K562 (cell line): ENCODE data around the gene ABCC9. TPM values are rescaled to one million over a fixed set of nuclear protein-coding genes. Genes with fewer than 3 reads are reported as not detected.

Experiments
- ATAC-seq: fragments of 200-7000 bp; cut with Tn5 transposase; 3 replicates; pipeline ENCODE4 v1.9.1; 2020; ENCODE audit warnings: moderate library complexity
- BruUV-seq: library from RNA; stranded (reverse); fragments of 400-500 nt; replicated peaks from 2 replicates; lab custom pipeline; 2021; lab: Mats Ljungman, UMichigan
- CTCF ChIA-PET: fragments of 300-600 bp; formaldehyde crosslinking; extraction: SDS; loops from one replicate; lab custom pipeline; 2021; ENCODE audit warnings: low intra/inter-chr PET ratio; lab: Yijun Ruan, JAX
- POLR2A ChIA-PET: fragments of 300-600, 350-650 bp; sonication (Branson Sonifier 250); formaldehyde crosslinking; extraction: SDS; loops from one replicate; lab custom pipeline; 2021; ENCODE audit warnings: antibody characterized with exemption, inconsistent platforms; lab: Yijun Ruan, JAX
- DNase-seq, 4 experiments: peaks; one replicate each; pipeline versions ENCODE4 v3.0.0 to v3.0.0-alpha.2; 2011 to 2018; ENCODE audit warnings: low spot score in 3 of 4, mixed read lengths in 3 of 4; ENCODE audit errors: extremely low read depth in 1 of 4
- FAIRE-seq: peaks from 2 replicates; lab custom pipeline; 2011; peaks lifted over from hg19 to GRCh38; lab: Jason Lieb, UNC
- H2AFZ ChIP-seq: 2 replicates; pipeline ENCODE4 v1.6.0; 2011; ENCODE audit warnings: low read depth, low read length, control low read depth, inconsistent platforms
- H3K27ac ChIP-seq: fragments of 200-600 bp; 3 replicates; pipeline ENCODE4 v1.8.0; 2011; ENCODE audit warnings: low read depth, mild to moderate bottlenecking, control low read depth, inconsistent platforms, low read length, moderate library complexity, mixed read lengths; ENCODE audit errors: extremely low read depth
- H3K27me3 ChIP-seq, 2 experiments: fragments of 300-600 bp in 1 of 2; 2 replicates in 1 of 2; 3 replicates in 1 of 2; pipeline versions ENCODE4 v1.6.0 to v1.8.0; 2011; ENCODE audit warnings: inconsistent platforms in 2 of 2, low read length in 2 of 2, mild to moderate bottlenecking in 1 of 2, mixed read lengths in 1 of 2, moderate library complexity in 1 of 2; ENCODE audit not compliant: control insufficient read depth in 2 of 2, insufficient read depth in 2 of 2
- H3K36me3 ChIP-seq: fragments of 300-600 bp; 3 replicates; pipeline ENCODE4 v1.8.0; 2011; ENCODE audit warnings: mild to moderate bottlenecking, low read length, inconsistent platforms; ENCODE audit not compliant: control insufficient read depth, insufficient read depth
- H3K4me1 ChIP-seq, 2 experiments: fragments of 200-600 bp in 1 of 2; replicated peaks in 1 of 2; 2 replicates in 1 of 2; 3 replicates in 1 of 2; pipeline versions ENCODE4 v1.5.1 to v1.8.0; 2011; ENCODE audit warnings: inconsistent platforms in 2 of 2, low read length in 2 of 2, mild to moderate bottlenecking in 1 of 2, mixed read lengths in 1 of 2, moderate library complexity in 1 of 2; ENCODE audit not compliant: control insufficient read depth in 2 of 2, insufficient read depth in 2 of 2
- H3K4me2 ChIP-seq: 2 replicates; pipeline ENCODE4 v1.6.1; 2011; ENCODE audit warnings: low read length, control low read depth, inconsistent platforms, mixed read lengths; ENCODE audit not compliant: insufficient read depth
- H3K4me3 ChIP-seq: fragments of 200-600 bp; sonication (generic), shearing (Covaris generic); 2 replicates; pipeline ENCODE4 v1.5.1; 2016; ENCODE audit warnings: control low read depth, inconsistent platforms
- H3K79me2 ChIP-seq: fragments of 200-600 bp; 3 replicates; pipeline ENCODE4 v1.8.0; 2011; ENCODE audit warnings: low read length, inconsistent platforms; ENCODE audit not compliant: control insufficient read depth, insufficient read depth
- H3K9ac ChIP-seq, 2 experiments: 2 replicates each; pipeline versions ENCODE4 v1.6.0 to v1.6.1; 2011; ENCODE audit warnings: low read depth in 2 of 2, low read length in 2 of 2, control low read depth in 1 of 2, inconsistent platforms in 1 of 2, mild to moderate bottlenecking in 1 of 2, mixed read lengths in 1 of 2; ENCODE audit not compliant: insufficient read depth in 1 of 2
- H3K9me1 ChIP-seq: one replicate; pipeline ENCODE4 v1.6.0; 2011; ENCODE audit warnings: inconsistent platforms, mild to moderate bottlenecking, low read length, moderate library complexity; ENCODE audit not compliant: control insufficient read depth, insufficient read depth
- H3K9me3 ChIP-seq: replicated peaks from 2 replicates; pipeline ENCODE4 v1.5.1; 2011; ENCODE audit warnings: low read depth, low read length, inconsistent platforms; ENCODE audit not compliant: control insufficient read depth, insufficient read depth
- H4K20me1 ChIP-seq: replicated peaks from 2 replicates; pipeline ENCODE4 v1.6.1; 2011; ENCODE audit warnings: low read length, inconsistent platforms, mixed read lengths; ENCODE audit not compliant: control insufficient read depth, insufficient read depth
- ASH1L ChIP-seq: fragments of 450-650 bp; IDR thresholded peaks from 2 replicates; pipeline ENCODE4 v1.6.1; 2018; ENCODE audit warnings: borderline replicate concordance, mild to moderate bottlenecking, low read depth; ENCODE audit not compliant: partially characterized antibody
- CBFA2T2 ChIP-seq: fragments of 450-650 bp; conservative IDR thresholded peaks from 2 replicates; pipeline ENCODE4 v1.6.1; 2017; ENCODE audit warnings: mild to moderate bottlenecking
- CHCHD3 ChIP-seq: fragments of 250-450 bp; sonication (Bioruptor Pico); IDR thresholded peaks from 2 replicates; pipeline ENCODE4 v2.1.2; 2022; ENCODE audit warnings: mild to moderate bottlenecking
- DPF2 ChIP-seq: fragments of 450-650 bp; IDR thresholded peaks from 2 replicates; pipeline ENCODE4 v1.6.1; 2016
- ELF4 ChIP-seq: fragments of 450-650 bp; formaldehyde crosslinking; IDR thresholded peaks from 2 replicates; pipeline ENCODE4 v1.4.0; 2022; ENCODE audit warnings: missing genetic modification characterization
- FOS ChIP-seq: IDR thresholded peaks from 3 replicates; pipeline ENCODE4 v1.6.1; 2011; ENCODE audit not compliant: insufficient read length; ENCODE audit errors: extremely low read depth
- L3MBTL2 ChIP-seq: fragments of 450-650 bp; IDR thresholded peaks from 2 replicates; pipeline ENCODE4 v1.6.1; 2016; ENCODE audit warnings: mild to moderate bottlenecking, moderate library complexity
- MCM2 ChIP-seq: fragments of 450-650 bp; IDR thresholded peaks from 2 replicates; pipeline ENCODE4 v1.6.1; 2017; ENCODE audit warnings: low read depth, mild to moderate bottlenecking
- NR2C2 ChIP-seq, 2 experiments: fragments of 200-800 bp in 1 of 2; sonication (Bioruptor generic) in 1 of 2; sonication (generic) in 1 of 2; formaldehyde crosslinking in 1 of 2; IDR thresholded peaks; 2 replicates each; pipeline versions ENCODE4 v1.6.1 to v1.8.0; 2016 to 2022; ENCODE audit warnings: mild to moderate bottlenecking in 1 of 2, missing compliant biosample characterization in 1 of 2, missing genetic modification characterization in 1 of 2, missing genetic modification reagents in 1 of 2
- NRF1 ChIP-seq, 2 experiments: fragments of 450-650 bp; IDR thresholded peaks in 1 of 2; conservative IDR thresholded peaks in 1 of 2; 2 replicates each; pipeline ENCODE4 v1.6.1; 2014; ENCODE audit warnings: mild to moderate bottlenecking in 2 of 2
- PML ChIP-seq: IDR thresholded peaks from 2 replicates; pipeline ENCODE4 v1.6.1; 2012; ENCODE audit warnings: low read length, inconsistent platforms
- RBFOX2 ChIP-seq: fragments of 200-400 bp; formaldehyde crosslinking; IDR thresholded peaks from 2 replicates; pipeline ENCODE4 v1.6.1; 2017; ENCODE audit warnings: low read depth, mild to moderate bottlenecking, low read length, moderate library complexity
- RUNX1 ChIP-seq: sonication (generic); IDR thresholded peaks from 2 replicates; pipeline ENCODE4 v1.6.1; 2016; ENCODE audit warnings: antibody characterized with exemption, low read depth
- SIN3B ChIP-seq: fragments of 450-650 bp; IDR thresholded peaks from 2 replicates; pipeline ENCODE4 v1.6.1; 2017; ENCODE audit warnings: low read depth, mild to moderate bottlenecking, moderate library complexity
- SMC3 ChIP-seq: conservative IDR thresholded peaks from 2 replicates; pipeline ENCODE4 v1.6.1; 2011; ENCODE audit warnings: low read depth, low read length, improper control_type of control experiment; ENCODE audit not compliant: insufficient read depth
- SRSF9 ChIP-seq: fragments of 200-400 bp; formaldehyde crosslinking; IDR thresholded peaks from 2 replicates; pipeline ENCODE4 v1.6.1; 2017; ENCODE audit warnings: low read depth, low read length, borderline replicate concordance
- TRIM24 ChIP-seq, 2 experiments: fragments of 450-650 bp; IDR thresholded peaks; 2 replicates each; pipeline ENCODE4 v1.6.1; 2016
- U2AF1 ChIP-seq: fragments of 200-400 bp; formaldehyde crosslinking; optimal IDR thresholded peaks from 2 replicates; pipeline ENCODE3; 2017; ENCODE audit warnings: mild to moderate bottlenecking, low read depth, low read length, moderate library complexity
- ZEB2 ChIP-seq: fragments of 450-650 bp; IDR thresholded peaks from 2 replicates; pipeline ENCODE4 v1.6.1; 2016
- ZNF507 ChIP-seq: conservative IDR thresholded peaks from 2 replicates; pipeline ENCODE4 v1.6.1; 2017; ENCODE audit warnings: missing genetic modification characterization, missing compliant biosample characterization
- ZNF699 ChIP-seq: fragments of 250-450 bp; sonication (Bioruptor Pico); IDR thresholded peaks from 2 replicates; pipeline ENCODE4 v1.8.0; 2021; ENCODE audit warnings: mild to moderate bottlenecking, moderate library complexity; ENCODE audit not compliant: insufficient replicate concordance
- WGBS: fragments of 100-300 bp; shearing (Covaris generic); methylation state at CpG from one replicate; pipeline ENCODE4 v1.1.6; 2016; ENCODE audit warnings: low coverage, mixed read lengths; ENCODE audit not compliant: insufficient coverage; ENCODE audit errors: missing lambda C conversion rate; 5-methylcytosine and 5-hydroxymethylcytosine counted together
- in situ Hi-C: fragments of 300-500 bp; cut with MboI; formaldehyde crosslinking; loops from 4 replicates; pipeline ENCODE4 v1.15.0; 2018; ENCODE audit warnings: inconsistent platforms, mixed read lengths
- intact Hi-C: fragments of 100-400 bp; cut with micrococcal nuclease; formaldehyde crosslinking; loops from 2 replicates; pipeline ENCODE4 v1.14.2; 2022
- polyA plus RNA-seq, 8 experiments: library from polyadenylated mRNA; depleted of rRNA in 4 of 8; stranded (reverse) in 5 of 8; unstranded in 3 of 8; fragments of >200 nt; fragmentation: Nextera tagmentation in 2 of 8; fragmentation: Illumina TruSeq in 1 of 8; extraction: Ambion mirVana in 2 of 8; extraction: Trizol in 1 of 8; gene quantifications; 2 replicates each; pipeline versions ENCODE4 v1.2.1 to v1.2.3, GENCODE V29; 2011 to 2014; ENCODE audit warnings: inconsistent platforms in 1 of 8, missing spikeins in 1 of 8
- total RNA-seq, 7 experiments: library from RNA; depleted of rRNA in 6 of 7; stranded (reverse); fragments of >200 nt in 6 of 7; fragmentation: Illumina TruSeq in 2 of 7; extraction: Trizol in 2 of 7; gene quantifications; 2 replicates each; pipeline versions ENCODE4 v1.2.1 to v1.2.3, GENCODE V29; 2011 to 2021; ENCODE audit warnings: low replicate concordance in 1 of 7
- TF ChIP-seq, protein P1 (sequence below): fragments of 450-650 bp; IDR thresholded peaks from 2 replicates; pipeline ENCODE4 v1.6.1; 2016; ENCODE audit warnings: borderline replicate concordance
- TF ChIP-seq, protein P2 (sequence below): fragments of 450-650 bp; IDR thresholded peaks from 2 replicates; pipeline ENCODE4 v1.6.1; 2017; ENCODE audit warnings: mild to moderate bottlenecking, moderate library complexity

Gene ABCC9
- total and polyA plus RNA-seq, 9 of the 15 experiments (the other 6 are each of a cell fraction or from before 2014, with no cell fraction given): 0.05 to 0.40 (median 0.18) TPM

DNA sequence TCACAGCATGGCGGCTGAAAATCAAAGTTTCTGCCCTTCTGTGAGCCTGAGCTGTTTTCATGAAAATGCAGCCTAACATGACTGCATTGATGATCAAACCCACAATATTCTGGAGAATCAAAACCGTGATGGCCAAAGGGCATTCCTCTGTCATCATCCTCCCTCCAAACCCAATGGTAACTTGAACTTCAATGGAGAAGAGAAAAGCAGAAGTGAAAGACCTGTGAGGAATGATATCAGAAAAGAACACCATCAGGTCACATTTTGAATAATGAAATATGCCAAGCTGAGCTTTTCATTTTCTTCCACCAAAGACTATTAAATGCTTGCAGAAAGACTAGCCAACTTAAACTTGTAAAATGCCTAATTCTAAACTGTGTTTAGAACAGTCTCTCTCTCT, 174.8 kb downstream of the ABCC9 start (continued):
- TF ChIP-seq TRIM24 (IDR thresholded peaks at IDR 0.05) (no peak), SRSF9 (no peak), PML (no peak), FOS (no peak), RBFOX2 (no peak), CHCHD3 (CRISPR knock-in tag) (no peak), SIN3B (no peak), MCM2 (no peak), ZNF699 (CRISPR knock-in tag) (no peak), NRF1 (conservative IDR thresholded peaks at IDR 0.05 in 1 of 2, IDR thresholded peaks at IDR 0.05 in 1 of 2) (no peak), U2AF1 (no peak), ELF4 (no peak), ZEB2 (no peak)

DNA sequence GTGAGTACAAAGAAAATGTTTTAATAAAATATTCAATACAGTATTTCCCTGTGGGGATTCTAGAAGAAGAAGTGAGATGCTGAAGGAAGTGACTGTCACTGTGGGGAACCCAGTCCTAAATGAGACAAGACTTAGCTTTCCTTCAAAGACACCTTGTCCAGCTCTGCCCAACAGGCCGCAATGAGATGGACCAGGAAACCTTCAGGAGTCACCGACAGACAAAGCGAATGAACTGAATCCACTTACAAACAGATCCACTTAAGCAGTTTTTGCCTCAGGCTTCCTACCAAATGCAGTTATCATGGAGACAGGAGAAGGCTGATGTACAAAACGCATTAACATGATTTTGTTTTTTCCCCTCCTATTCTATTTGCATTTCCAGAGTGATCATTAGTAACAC, 176.3 kb downstream of the ABCC9 start:
- intact Hi-C loops (no loop called here), in situ Hi-C loops (no loop called here)
- Histone ChIP-seq H3K27me3 (no peaks in the 10 kb centered on the region), H3K9me3 (no peaks in the 10 kb centered on the region), H3K9ac (no peak overlapping the region), H3K36me3 (no peaks in the 10 kb centered on the region), H4K20me1 (no peaks in the 10 kb centered on the region), H3K79me2 (no peaks in the 10 kb centered on the region), H3K27ac (no peak overlapping the region), H3K4me1 (no peaks in the 10 kb centered on the region), H3K4me3 (no peak overlapping the region), H3K9me1 (no peaks in the 10 kb centered on the region), H2AFZ (no peak overlapping the region), H3K4me2 (no peak overlapping the region)
- BruUV-seq: no TSS peak
- TF ChIP-seq ASH1L (no peak), ZNF507 (tag) (no peak), L3MBTL2 (no peak), NR2C2 (CRISPR knock-in tag; IDR thresholded peaks at IDR 0.05) (no peak), NR2C2 (tag; IDR thresholded peaks at IDR 0.05) (no peak), SMC3 (no peak), DPF2 (no peak), CBFA2T2 (no peak), RUNX1 (no peak)
- TF ChIP-seq, protein P1, sequence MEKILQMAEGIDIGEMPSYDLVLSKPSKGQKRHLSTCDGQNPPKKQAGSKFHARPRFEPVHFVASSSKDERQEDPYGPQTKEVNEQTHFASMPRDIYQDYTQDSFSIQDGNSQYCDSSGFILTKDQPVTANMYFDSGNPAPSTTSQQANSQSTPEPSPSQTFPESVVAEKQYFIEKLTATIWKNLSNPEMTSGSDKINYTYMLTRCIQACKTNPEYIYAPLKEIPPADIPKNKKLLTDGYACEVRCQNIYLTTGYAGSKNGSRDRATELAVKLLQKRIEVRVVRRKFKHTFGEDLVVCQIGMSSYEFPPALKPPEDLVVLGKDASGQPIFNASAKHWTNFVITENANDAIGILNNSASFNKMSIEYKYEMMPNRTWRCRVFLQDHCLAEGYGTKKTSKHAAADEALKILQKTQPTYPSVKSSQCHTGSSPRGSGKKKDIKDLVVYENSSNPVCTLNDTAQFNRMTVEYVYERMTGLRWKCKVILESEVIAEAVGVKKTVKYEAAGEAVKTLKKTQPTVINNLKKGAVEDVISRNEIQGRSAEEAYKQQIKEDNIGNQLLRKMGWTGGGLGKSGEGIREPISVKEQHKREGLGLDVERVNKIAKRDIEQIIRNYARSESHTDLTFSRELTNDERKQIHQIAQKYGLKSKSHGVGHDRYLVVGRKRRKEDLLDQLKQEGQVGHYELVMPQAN: no peak
- TF ChIP-seq, protein P2, sequence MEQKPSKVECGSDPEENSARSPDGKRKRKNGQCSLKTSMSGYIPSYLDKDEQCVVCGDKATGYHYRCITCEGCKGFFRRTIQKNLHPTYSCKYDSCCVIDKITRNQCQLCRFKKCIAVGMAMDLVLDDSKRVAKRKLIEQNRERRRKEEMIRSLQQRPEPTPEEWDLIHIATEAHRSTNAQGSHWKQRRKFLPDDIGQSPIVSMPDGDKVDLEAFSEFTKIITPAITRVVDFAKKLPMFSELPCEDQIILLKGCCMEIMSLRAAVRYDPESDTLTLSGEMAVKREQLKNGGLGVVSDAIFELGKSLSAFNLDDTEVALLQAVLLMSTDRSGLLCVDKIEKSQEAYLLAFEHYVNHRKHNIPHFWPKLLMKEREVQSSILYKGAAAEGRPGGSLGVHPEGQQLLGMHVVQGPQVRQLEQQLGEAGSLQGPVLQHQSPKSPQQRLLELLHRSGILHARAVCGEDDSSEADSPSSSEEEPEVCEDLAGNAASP: no peak
- WGBS: 24% methylated on average over 4 of the region's 4 CpGs
- FAIRE-seq: no peak
- ChIA-PET POLR2A (no interaction called here), CTCF (interaction anchor here (0.6 kb wide), 1 partner anchor 1980 kb away, joined by 3 read pairs; no protein-coding TSS in a partner anchor)
- ATAC-seq: no peak
- DNase-seq: no peak
